Fibroblast of lung (primary cell): ENCODE results near the gene CHRNA1.

Experiments used
- CTCF ChIP-seq, 2 donors: IDR thresholded peaks in 1 of 2; conservative IDR thresholded peaks in 1 of 2; 1 replicate in 1 of 2; 2 replicates in 1 of 2; pipeline ENCODE4 v1.5.1; 2011 to 2012; ENCODE audit warnings: low read length in 2 of 2, control low read depth in 1 of 2, inconsistent platforms in 1 of 2, low read depth in 1 of 2, mild to moderate bottlenecking in 1 of 2
- EZH2 ChIP-seq: IDR thresholded peaks from 2 replicates; pipeline ENCODE4 v1.5.1; 2012; ENCODE audit warnings: low read length, control low read depth, mild to moderate bottlenecking; ENCODE audit errors: missing control alignments

GRCh38 chr2:174740721-174741120 lies 23.6 kb downstream of the CHRNA1 start:
- TF ChIP-seq CTCF (conservative IDR thresholded peaks at IDR 0.05 in 1 of 2, IDR thresholded peaks at IDR 0.05 in 1 of 2; ENCODE audit: low read depth in 1 of 2, low read length in 2 of 2) (no peak), EZH2 (no peak)
